OCI-LY7 (cell line): ENCODE measurements around the gene GPC1.

Source experiments
- EZH2phosphoT487 ChIP-seq: fragments of 200-600 bp; sonication (generic); IDR thresholded peaks from 2 replicates; pipeline ENCODE4 v1.6.1; 2018; ENCODE audit warnings: low read depth, borderline replicate concordance, mild to moderate bottlenecking, mixed run types, antibody characterized with exemption, low read length, moderate library complexity, mixed read lengths
- TF ChIP-seq, protein P1 (sequence below): fragments of 200-600 bp; sonication (generic); conservative IDR thresholded peaks from 2 replicates; pipeline ENCODE4 v1.5.1; 2014; ENCODE audit warnings: mild to moderate bottlenecking, antibody characterized with exemption, low read length, moderate library complexity, mixed read lengths

GRCh38 chr2:240462073-240462706 is 26.7 kb downstream of the GPC1 start:
- TF ChIP-seq, protein P1, sequence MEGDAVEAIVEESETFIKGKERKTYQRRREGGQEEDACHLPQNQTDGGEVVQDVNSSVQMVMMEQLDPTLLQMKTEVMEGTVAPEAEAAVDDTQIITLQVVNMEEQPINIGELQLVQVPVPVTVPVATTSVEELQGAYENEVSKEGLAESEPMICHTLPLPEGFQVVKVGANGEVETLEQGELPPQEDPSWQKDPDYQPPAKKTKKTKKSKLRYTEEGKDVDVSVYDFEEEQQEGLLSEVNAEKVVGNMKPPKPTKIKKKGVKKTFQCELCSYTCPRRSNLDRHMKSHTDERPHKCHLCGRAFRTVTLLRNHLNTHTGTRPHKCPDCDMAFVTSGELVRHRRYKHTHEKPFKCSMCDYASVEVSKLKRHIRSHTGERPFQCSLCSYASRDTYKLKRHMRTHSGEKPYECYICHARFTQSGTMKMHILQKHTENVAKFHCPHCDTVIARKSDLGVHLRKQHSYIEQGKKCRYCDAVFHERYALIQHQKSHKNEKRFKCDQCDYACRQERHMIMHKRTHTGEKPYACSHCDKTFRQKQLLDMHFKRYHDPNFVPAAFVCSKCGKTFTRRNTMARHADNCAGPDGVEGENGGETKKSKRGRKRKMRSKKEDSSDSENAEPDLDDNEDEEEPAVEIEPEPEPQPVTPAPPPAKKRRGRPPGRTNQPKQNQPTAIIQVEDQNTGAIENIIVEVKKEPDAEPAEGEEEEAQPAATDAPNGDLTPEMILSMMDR = no peak
- TF ChIP-seq EZH2phosphoT487 = no peak
